ENCODE results near the gene OR4D2. TPM values are rescaled to one million over a fixed set of nuclear protein-coding genes. Genes with fewer than 3 reads are reported as not detected.

Gene OR4D2
- total RNA-seq, result not detected in 2 replicates

DNA sequence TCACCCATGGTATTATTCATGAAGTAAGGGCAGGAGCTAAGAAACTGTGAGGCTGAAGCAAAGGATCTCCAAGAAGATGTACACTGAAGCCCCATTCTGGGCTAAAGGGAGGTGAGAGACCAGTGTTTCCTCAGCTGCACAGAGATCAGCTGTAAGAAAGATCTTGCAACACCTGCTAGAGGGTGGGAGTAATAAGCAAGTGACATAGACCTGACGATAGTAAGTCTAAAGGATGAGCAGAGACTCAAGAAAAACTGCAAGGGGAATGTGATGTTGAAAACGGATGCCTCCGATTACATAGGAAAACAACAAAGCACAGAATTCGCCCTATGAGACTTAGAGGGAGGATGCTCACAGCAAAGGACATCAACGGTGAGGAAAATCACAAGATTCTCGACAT lies at the start of gene OR4D2:
OR4D2 (plus strand) TSS at position 301 of the 400 bp plus-strand sequence. CDS start 2,674 bp downstream, outside the sequence.

GRCh38 chr17:58147930-58148434 lies 18.8 kb upstream of the OR4D2 start, which contains the start of gene OR4D1:
Gene OR4D1, plus strand, starts transcription at chr17:58148384. Its CDS starts 6,770 bp downstream, at chr17:58155154.

DNA sequence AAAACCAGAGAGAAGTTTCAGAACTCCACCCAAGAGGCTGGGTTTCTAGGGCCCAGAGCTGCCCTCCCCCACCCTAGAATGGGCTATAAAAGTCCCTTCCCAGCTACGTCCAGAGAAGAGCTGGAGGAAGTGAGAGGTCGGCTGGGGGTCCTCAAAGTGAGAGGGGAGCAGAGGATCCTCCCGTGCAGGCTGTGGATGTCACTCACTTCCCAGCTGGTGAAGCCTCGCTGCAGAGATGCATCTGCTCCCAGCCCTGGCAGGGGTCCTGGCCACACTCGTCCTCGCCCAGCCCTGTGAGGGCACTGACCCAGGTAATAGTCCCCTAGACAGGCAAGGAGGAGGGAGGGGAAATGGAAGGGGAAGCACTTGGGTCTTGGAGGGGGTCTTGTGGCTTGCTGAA lies 25.8 kb downstream of the OR4D2 start, which contains the start of gene EPX:
EPX (plus strand) TSS at position 115 of the 400 bp plus-strand sequence; CDS start at position 236, 121 bp downstream.

GRCh38 chr17:58219007-58219788 lies 52.4 kb downstream of the OR4D2 start, which contains the start of gene MKS1:
Gene MKS1, minus strand, starts transcription at chr17:58219255. Its CDS starts 25 bp downstream, at chr17:58219230.

Other genes starting within 250 kb of the OR4D2 start
- gene CUEDC1, start 211.6 kb upstream of the OR4D2 start, total RNA-seq, result 5.7 and 6.4 TPM in 2 replicates
- gene VEZF1, start 178.7 kb upstream of the OR4D2 start, total RNA-seq, result 19.8 and 36.6 TPM in 2 replicates
- 399 and 481 TPM in 2 replicates for gene SRSF1, start 159.7 kb upstream of the OR4D2 start, total RNA-seq
- 8.4 and 18.8 TPM in 2 replicates for gene DYNLL2, start 83.6 kb upstream of the OR4D2 start, total RNA-seq
- gene OR4D1, start 18.6 kb upstream of the OR4D2 start, total RNA-seq, result not detected in 2 replicates
- gene EPX, start 25.7 kb downstream of the OR4D2 start, total RNA-seq, result not detected in 2 replicates
- 8.9 and 13.2 TPM in 2 replicates for gene MKS1, start 52.3 kb downstream of the OR4D2 start, total RNA-seq
- not detected in 2 replicates for gene LPO, start 71.6 kb downstream of the OR4D2 start, total RNA-seq
- gene MPO, start 114.0 kb downstream of the OR4D2 start, total RNA-seq, result under 0.01 TPM in 1 of 2 replicates, not detected in the other
- gene TSPOAP1, start 161.8 kb downstream of the OR4D2 start, total RNA-seq, result under 0.01 TPM in 1 of 2 replicates, not detected in the other
- 40.3 and 62.6 TPM in 2 replicates for gene SUPT4H1, start 185.2 kb downstream of the OR4D2 start, total RNA-seq